HG03460 (cell line): Measurements from ENCODE around the gene PHF2.
"Not testable (repeated sequence)": the region's sequence is repeated elsewhere in the genome, so short reads cannot be mapped to it uniquely, and the experiment has no call there.

ENCODE experiments used
- ATAC-seq: cut with Tn5 transposase; IDR thresholded peaks from one replicate; pipeline ENCODE4 v1.9.1; 2021; ENCODE audit not compliant: unreplicated experiment

PHF2 gene

GRCh38 chr9:93662952-93663572 is 86.7 kb downstream of the PHF2 start:
- ATAC-seq, result no peak

- ATAC-seq, result no peak
Observed at GRCh38 chr9:93663877-93664548, 87.6 kb downstream of the PHF2 start.

DNA sequence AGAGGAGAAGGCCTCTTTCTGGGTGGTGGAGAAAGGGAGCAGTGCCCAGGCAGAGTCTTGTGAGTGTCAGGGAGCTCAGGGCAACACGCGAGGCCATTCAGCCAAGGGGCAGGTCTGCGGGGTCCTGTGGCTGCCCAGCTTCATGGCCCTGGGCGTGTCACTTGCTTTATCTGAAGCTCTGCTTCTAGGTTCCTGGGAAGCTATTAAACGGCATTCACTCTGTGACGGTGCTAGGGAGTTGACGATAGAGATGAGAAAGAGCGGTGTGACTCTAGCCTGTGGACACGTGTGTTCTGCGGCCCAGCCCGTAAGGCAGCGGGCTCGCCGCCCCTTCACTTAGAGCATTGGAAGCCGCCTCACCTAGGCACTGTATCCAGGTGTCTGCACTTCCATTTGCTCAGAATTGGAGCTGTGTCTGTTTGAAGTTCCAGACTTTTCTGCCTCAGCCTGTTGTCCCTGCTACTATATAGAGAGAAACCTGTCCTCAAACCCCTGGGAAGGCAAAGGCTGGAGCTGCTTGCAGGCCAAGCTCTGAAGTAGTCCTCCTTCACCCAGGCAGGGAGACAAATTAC is 88.3 kb downstream of the PHF2 start:
- no peak for ATAC-seq

DNA sequence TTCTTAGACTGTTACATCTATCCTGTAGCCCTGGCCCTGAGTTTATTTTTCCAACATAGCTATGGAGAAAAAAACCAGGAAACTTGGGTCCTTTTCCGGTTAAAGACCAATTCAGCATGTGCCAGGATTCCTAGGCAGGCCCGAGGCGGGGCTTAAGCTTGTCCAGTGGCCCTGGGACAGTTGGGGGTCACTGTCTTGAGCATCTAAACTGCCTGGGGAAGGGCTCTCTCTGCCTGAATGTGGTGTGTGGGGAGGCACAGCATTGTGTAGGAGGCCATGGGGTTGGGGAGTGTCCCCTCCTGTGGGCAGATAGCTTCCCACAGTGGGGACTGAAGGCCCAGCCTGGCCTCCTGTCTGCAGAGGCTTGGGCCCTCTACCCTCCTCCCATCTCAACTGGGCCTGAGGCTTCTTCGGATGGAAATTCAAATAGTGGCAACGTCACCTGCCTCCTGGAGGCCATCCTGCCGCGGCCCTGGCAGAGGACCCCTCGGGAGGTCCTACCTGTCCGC is 88.8 kb downstream of the PHF2 start:
- ATAC-seq, result no peak

GRCh38 chr9:93665637-93666438 is 89.5 kb downstream of the PHF2 start:
- no peak for ATAC-seq

DNA sequence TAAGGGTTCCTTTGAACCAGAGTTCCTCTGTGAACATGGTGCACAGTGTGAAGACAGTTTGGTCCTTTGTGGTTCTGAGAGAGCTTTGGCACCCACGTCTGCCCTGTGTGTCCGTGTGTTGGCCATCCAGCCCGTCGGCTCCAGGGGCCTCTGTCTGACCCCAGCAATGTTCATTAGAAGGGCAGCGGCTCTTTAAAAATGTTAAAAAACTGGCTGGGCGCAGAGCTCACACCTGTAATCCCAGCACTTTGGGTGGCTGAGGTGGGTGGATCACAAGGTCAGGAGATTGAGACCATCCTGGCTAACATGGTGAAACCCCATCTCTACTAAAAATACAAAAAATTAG is 90.0 kb downstream of the PHF2 start:
- not testable (repeated sequence) for ATAC-seq

- no peak for ATAC-seq
Observed at GRCh38 chr9:93667006-93667405, 90.6 kb downstream of the PHF2 start.

DNA sequence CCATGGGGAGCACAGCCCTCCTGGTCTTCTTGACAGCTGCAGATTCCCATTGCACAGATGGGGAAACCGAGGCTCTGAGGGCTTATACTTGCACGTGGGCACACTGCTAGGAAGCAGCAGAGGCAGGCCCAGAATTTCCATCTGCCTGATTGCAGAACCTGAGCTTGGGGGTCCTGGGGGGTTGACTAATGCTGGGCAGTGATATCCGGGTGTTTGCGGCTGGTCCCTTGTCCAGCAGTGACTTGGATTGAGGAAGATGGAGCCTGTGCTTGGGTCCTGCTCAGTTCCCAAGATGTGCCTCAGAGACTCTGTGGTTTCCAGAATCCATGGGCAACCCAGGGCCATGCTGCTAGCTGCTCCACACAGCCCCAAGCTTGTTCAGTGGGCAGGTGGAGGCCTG is 91.2 kb downstream of the PHF2 start:
- ATAC-seq, result no peak

GRCh38 chr9:93668261-93668871 is 92.0 kb downstream of the PHF2 start:
- ATAC-seq, result no peak

- no peak for ATAC-seq
Observed at GRCh38 chr9:93669116-93669957, 93.0 kb downstream of the PHF2 start.

- ATAC-seq, result no peak
Observed at GRCh38 chr9:93669958-93670207, 93.5 kb downstream of the PHF2 start.

DNA sequence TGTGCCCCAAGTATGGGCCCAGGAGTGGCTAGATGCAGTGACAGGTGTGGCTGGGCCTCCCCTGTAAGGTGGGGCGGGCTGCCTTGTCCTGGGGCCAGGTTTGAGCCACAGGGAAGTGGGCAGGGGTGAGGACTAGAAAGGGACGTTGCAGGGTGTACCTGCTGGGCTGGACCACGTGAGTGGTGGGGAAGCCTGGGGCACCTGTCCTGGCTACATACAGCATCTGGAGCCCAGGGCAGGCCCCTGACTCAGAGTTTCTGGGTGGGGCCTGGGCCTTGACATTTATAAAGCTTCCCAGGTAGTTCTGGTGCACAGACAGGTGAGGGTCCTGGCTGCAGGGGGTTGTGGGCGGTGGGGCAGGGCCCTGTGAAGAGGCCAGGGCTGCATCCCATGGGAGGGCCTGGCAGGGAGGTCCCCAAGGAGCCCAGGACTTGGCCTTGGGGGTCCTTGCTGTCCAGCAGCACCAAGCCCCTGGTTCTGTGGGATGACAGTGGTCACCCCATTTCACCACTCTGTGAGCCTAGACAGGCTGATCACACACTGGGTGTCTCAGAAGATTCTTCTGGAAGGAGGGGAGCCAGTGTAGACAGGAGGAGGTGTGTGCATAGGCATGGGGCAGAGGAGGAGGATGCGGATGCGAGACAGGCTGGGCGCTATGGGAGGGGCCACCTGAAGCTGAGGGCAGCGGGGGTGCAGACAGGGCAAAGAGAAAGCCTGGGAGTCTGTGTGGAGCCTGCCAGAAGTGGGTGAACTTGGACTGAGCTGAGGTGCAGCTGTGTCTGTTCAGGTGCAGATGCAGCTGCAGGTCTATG is 94.0 kb downstream of the PHF2 start:
- no peak for ATAC-seq

DNA sequence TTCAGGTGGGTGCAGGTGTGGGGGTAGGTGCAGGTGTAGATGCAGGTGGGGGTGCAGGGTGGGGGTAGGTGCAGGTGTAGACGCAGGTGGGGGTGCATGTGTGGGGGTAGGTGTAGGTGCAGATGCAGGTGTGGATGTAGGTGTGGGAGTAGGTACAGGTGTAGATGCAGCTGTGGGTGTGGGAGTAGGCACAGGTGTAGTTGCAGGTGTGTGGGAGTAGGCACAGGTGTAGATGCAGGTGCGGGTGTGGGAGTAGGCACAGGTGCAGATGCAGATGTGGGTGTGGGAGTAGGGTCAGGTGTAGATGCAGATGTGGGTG is 94.6 kb downstream of the PHF2 start:
- ATAC-seq, result no peak

- ATAC-seq, result not testable (repeated sequence)
Observed at GRCh38 chr9:93672330-93673020, 96.1 kb downstream of the PHF2 start.

GRCh38 chr9:93673021-93673838 is 96.8 kb downstream of the PHF2 start:
- no peak for ATAC-seq

- ATAC-seq, result no peak
Observed at GRCh38 chr9:93673839-93674334, 97.5 kb downstream of the PHF2 start.

GRCh38 chr9:93674580-93675335 is 98.4 kb downstream of the PHF2 start:
- ATAC-seq, result no peak
